ENCODE results near the gene UBB. TPM values are rescaled to one million over a fixed set of nuclear protein-coding genes. Genes with fewer than 3 reads are reported as not detected.

The UBB gene
- total RNA-seq, 2 experiments from 2014 or later: 1,291 to 2,854 TPM

- H3K9me2 ChIP-seq (ENCODE audit: insufficient read depth, low read length): no peaks in the 10 kb centered on the region
- TF ChIP-seq CTCF (conservative IDR thresholded peaks at IDR 0.05; ENCODE audit: low read length) (no peak), EZH2phosphoT487 (IDR thresholded peaks at IDR 0.05; ENCODE audit: borderline replicate concordance, low read depth, low read length) (no peak)
- H2AFZ ChIP-seq (ENCODE audit: low read length): no peak overlapping the region
- peaks cover 35% of the 10 kb centered on the region for H3K36me3 ChIP-seq (ENCODE audit: insufficient read depth, low read length)
- no peaks in the 10 kb centered on the region for H3K9me3 ChIP-seq (ENCODE audit: low read length)
- ChIA-PET POLR2A (no interaction called here), CTCF (ENCODE audit: unreplicated experiment) (no interaction called here)
- H3K4me3 ChIP-seq (ENCODE audit: low read depth, low read length, poor library complexity, severe bottlenecking): no peak overlapping the region
- H3K4me1 ChIP-seq (ENCODE audit: insufficient read depth, low read length, poor library complexity, severe bottlenecking): peaks cover 6% of the 10 kb centered on the region
- no TSS peak for BruUV-seq (replicated peaks)
- no peaks in the 10 kb centered on the region for H3K79me2 ChIP-seq (ENCODE audit: insufficient read depth, low read depth, low read length)
- no peak for DNase-seq (ENCODE audit: low spot score)
- H4K20me1 ChIP-seq (ENCODE audit: insufficient read depth, low read length): no peaks in the 10 kb centered on the region
- intact Hi-C loops (cut with micrococcal nuclease; ENCODE audit: unreplicated experiment): no loop called here
- H3K4me2 ChIP-seq (ENCODE audit: low read length): no peak overlapping the region
- no peak overlapping the region for H3K27ac ChIP-seq (ENCODE audit: low read depth, low read length, poor library complexity, severe bottlenecking)
Measured at GRCh38 chr17:16339402-16339801, 41.5 kb upstream of the UBB start.

- H2AFZ ChIP-seq (ENCODE audit: low read length): no peak overlapping the region
- H3K9me3 ChIP-seq (ENCODE audit: low read length): no peaks in the 10 kb centered on the region
- H3K9me2 ChIP-seq (ENCODE audit: insufficient read depth, low read length): no peaks in the 10 kb centered on the region
- H3K4me2 ChIP-seq (ENCODE audit: low read length): no peak overlapping the region
- DNase-seq (ENCODE audit: low spot score): no peak
- TF ChIP-seq EZH2phosphoT487 (IDR thresholded peaks at IDR 0.05; ENCODE audit: borderline replicate concordance, low read depth, low read length) (no peak), CTCF (conservative IDR thresholded peaks at IDR 0.05; ENCODE audit: low read length) (no peak)
- POLR2A ChIA-PET: interaction anchor here (0.6 to 0.8 kb wide), 2 partner anchors 39 to 79 kb away, joined by 3 to 4 read pairs; no protein-coding TSS in a partner anchor
- no peak overlapping the region for H3K27ac ChIP-seq (ENCODE audit: low read depth, low read length, poor library complexity, severe bottlenecking)
- H3K36me3 ChIP-seq (ENCODE audit: insufficient read depth, low read length): peaks cover 36% of the 10 kb centered on the region
- no TSS peak for BruUV-seq (replicated peaks)
- CTCF ChIA-PET (ENCODE audit: unreplicated experiment): no interaction called here
- H3K4me1 ChIP-seq (ENCODE audit: insufficient read depth, low read length, poor library complexity, severe bottlenecking): peaks cover 6% of the 10 kb centered on the region
- H3K79me2 ChIP-seq (ENCODE audit: insufficient read depth, low read depth, low read length): no peaks in the 10 kb centered on the region
- no peaks in the 10 kb centered on the region for H4K20me1 ChIP-seq (ENCODE audit: insufficient read depth, low read length)
- H3K4me3 ChIP-seq (ENCODE audit: low read depth, low read length, poor library complexity, severe bottlenecking): no peak overlapping the region
- intact Hi-C loops (cut with micrococcal nuclease; ENCODE audit: unreplicated experiment): no loop called here
Measured at GRCh38 chr17:16339959-16340358, 40.9 kb upstream of the UBB start.

- H3K79me2 ChIP-seq (ENCODE audit: insufficient read depth, low read depth, low read length): no peaks in the 10 kb centered on the region
- H3K4me2 ChIP-seq (ENCODE audit: low read length): no peak overlapping the region
- H3K36me3 ChIP-seq (ENCODE audit: insufficient read depth, low read length): peaks cover 65% of the 10 kb centered on the region
- no peak overlapping the region for H3K27ac ChIP-seq (ENCODE audit: low read depth, low read length, poor library complexity, severe bottlenecking)
- no peaks in the 10 kb centered on the region for H4K20me1 ChIP-seq (ENCODE audit: insufficient read depth, low read length)
- H3K9me3 ChIP-seq (ENCODE audit: low read length): no peaks in the 10 kb centered on the region
- no peak for DNase-seq (ENCODE audit: low spot score)
- H3K9me2 ChIP-seq (ENCODE audit: insufficient read depth, low read length): no peaks in the 10 kb centered on the region
- H2AFZ ChIP-seq (ENCODE audit: low read length): no peak overlapping the region
- peaks cover 6% of the 10 kb centered on the region for H3K4me1 ChIP-seq (ENCODE audit: insufficient read depth, low read length, poor library complexity, severe bottlenecking)
- CTCF ChIA-PET (ENCODE audit: unreplicated experiment): no interaction called here
- POLR2A ChIA-PET: interaction anchor here (0.5 to 1.0 kb wide), 2 partner anchors 51 to 199 kb away, joined by 3 to 6 read pairs; no protein-coding TSS in a partner anchor
- no TSS peak for BruUV-seq (replicated peaks)
- intact Hi-C loops (cut with micrococcal nuclease; ENCODE audit: unreplicated experiment): no loop called here
- TF ChIP-seq CTCF (conservative IDR thresholded peaks at IDR 0.05; ENCODE audit: low read length) (no peak), EZH2phosphoT487 (IDR thresholded peaks at IDR 0.05; ENCODE audit: borderline replicate concordance, low read depth, low read length) (no peak)
- no peak overlapping the region for H3K4me3 ChIP-seq (ENCODE audit: low read depth, low read length, poor library complexity, severe bottlenecking)
Measured at GRCh38 chr17:16342979-16343378, 37.9 kb upstream of the UBB start.
